DND-41 (cell line): Measurements from ENCODE around the gene BAHD1.

ENCODE experiments used
- ATAC-seq: fragments of 200-7000 bp; cut with Tn5 transposase; 3 replicates; pipeline ENCODE4 v1.9.1; 2021; ENCODE audit warnings: low read depth; ENCODE audit not compliant: insufficient read depth
- DNase-seq: peaks from one replicate; pipeline ENCODE4 v3.0.0-alpha.2; 2020
- H2AFZ ChIP-seq: 2 replicates; pipeline ENCODE4 v1.6.0; 2012; ENCODE audit warnings: low read depth, low read length
- H3K27ac ChIP-seq: 2 replicates; pipeline ENCODE4 v1.5.1; 2012; ENCODE audit warnings: low read length, inconsistent platforms
- H3K27me3 ChIP-seq: fragments of 200-600 bp; sonication (generic); 2 replicates; pipeline ENCODE4 v1.6.0; 2012; ENCODE audit warnings: low read length, mild to moderate bottlenecking, inconsistent platforms; ENCODE audit not compliant: insufficient read depth, poor library complexity
- H3K36me3 ChIP-seq: 2 replicates; pipeline ENCODE4 v1.5.1; 2012; ENCODE audit warnings: low read length, inconsistent platforms; ENCODE audit not compliant: insufficient read depth
- H3K4me1 ChIP-seq: 2 replicates; pipeline ENCODE4 v1.5.1; 2012; ENCODE audit warnings: mild to moderate bottlenecking, low read length; ENCODE audit not compliant: insufficient read depth
- H3K4me2 ChIP-seq: 2 replicates; pipeline ENCODE4 v1.6.0; 2012; ENCODE audit warnings: mild to moderate bottlenecking, moderate library complexity, low read length, inconsistent platforms; ENCODE audit not compliant: insufficient read depth
- H3K4me3 ChIP-seq, 2 experiments: fragments of 200-600 bp in 1 of 2; shearing (Covaris generic) in 1 of 2; 2 replicates each; pipeline ENCODE4 v1.5.1; 2012 to 2016; ENCODE audit warnings: inconsistent platforms in 2 of 2, low read length in 2 of 2, mild to moderate bottlenecking in 2 of 2, low read depth in 1 of 2, moderate library complexity in 1 of 2
- H3K79me2 ChIP-seq: 2 replicates; pipeline ENCODE4 v1.6.0; 2012; ENCODE audit warnings: low read length, inconsistent platforms; ENCODE audit not compliant: insufficient read depth
- H3K9ac ChIP-seq: 2 replicates; pipeline ENCODE4 v1.6.0; 2012; ENCODE audit warnings: low read depth, mild to moderate bottlenecking, inconsistent platforms, low read length, moderate library complexity
- H3K9me3 ChIP-seq: 2 replicates; pipeline ENCODE4 v1.5.1; 2012; ENCODE audit warnings: low read length, moderate library complexity, mild to moderate bottlenecking, inconsistent platforms; ENCODE audit not compliant: insufficient read depth, severe bottlenecking
- H4K20me1 ChIP-seq: 2 replicates; pipeline ENCODE4 v1.6.0; 2012; ENCODE audit warnings: low read length; ENCODE audit not compliant: insufficient read depth
- CTCF ChIP-seq: IDR thresholded peaks from 2 replicates; pipeline ENCODE4 v1.5.1; 2012; ENCODE audit warnings: borderline replicate concordance, low read length, moderate library complexity, mild to moderate bottlenecking; ENCODE audit not compliant: poor library complexity, severe bottlenecking; ENCODE audit errors: extremely low read depth
- EZH2 ChIP-seq: IDR thresholded peaks from 3 replicates; pipeline ENCODE4 v1.6.1; 2012; ENCODE audit warnings: borderline replicate concordance, low read depth, mild to moderate bottlenecking, moderate library complexity, low read length, inconsistent platforms; ENCODE audit not compliant: severe bottlenecking

Gene BAHD1

GRCh38 chr15:40420793-40421192, 20.0 kb upstream of the BAHD1 start:
- Histone ChIP-seq H3K4me3 (no peak overlapping the region), H2AFZ (no peak overlapping the region), H3K27me3 (no peaks in the 10 kb centered on the region), H3K9ac (no peak overlapping the region), H3K9me3 (no peaks in the 10 kb centered on the region), H3K4me1 (peaks cover 3% of the 10 kb centered on the region; the same call in 1 of the 2 replicates), H3K4me2 (no peak overlapping the region), H3K79me2 (no peaks in the 10 kb centered on the region), H4K20me1 (no peaks in the 10 kb centered on the region), H3K27ac (no peak overlapping the region), H3K36me3 (peaks cover 20% of the 10 kb centered on the region)
- DNase-seq (no peak), ATAC-seq (no peak)
- TF ChIP-seq CTCF (no peak), EZH2 (no peak)

GRCh38 chr15:40421246-40422157, 19.3 kb upstream of the BAHD1 start:
- H3K9ac ChIP-seq = no peak overlapping the region
- peak; percentile 96 for ATAC-seq

GRCh38 chr15:40424483-40425115, 16.2 kb upstream of the BAHD1 start:
- no peak overlapping the region for H3K9ac ChIP-seq
- H3K9me3 ChIP-seq = no peaks in the 10 kb centered on the region
- H3K4me3 ChIP-seq = no peak overlapping the region
- H3K36me3 ChIP-seq = no peaks in the 10 kb centered on the region
- no peak overlapping the region for H3K27ac ChIP-seq
- TF ChIP-seq EZH2 (no peak), CTCF (no peak)
- ATAC-seq (no peak), DNase-seq (no peak)
- H3K27me3 ChIP-seq = no peaks in the 10 kb centered on the region
- H3K4me1 ChIP-seq = peaks cover 3% of the 10 kb centered on the region; the same call in 1 of the 2 replicates
- no peak overlapping the region for H2AFZ ChIP-seq
- no peaks in the 10 kb centered on the region for H4K20me1 ChIP-seq
- H3K4me2 ChIP-seq = no peak overlapping the region
- H3K79me2 ChIP-seq = no peaks in the 10 kb centered on the region

More at GRCh38 chr15:40421246-40422157, 19.3 kb upstream of the BAHD1 start:
- H2AFZ ChIP-seq = no peak overlapping the region
- H3K4me1 ChIP-seq = peaks cover 3% of the 10 kb centered on the region; the same call in 1 of the 2 replicates
- no peaks in the 10 kb centered on the region for H3K27me3 ChIP-seq
- no peaks in the 10 kb centered on the region for H4K20me1 ChIP-seq
- DNase-seq = peak; percentile 74
- H3K9me3 ChIP-seq = no peaks in the 10 kb centered on the region
- H3K4me3 ChIP-seq = no peak overlapping the region
- H3K36me3 ChIP-seq = peaks cover 13% of the 10 kb centered on the region
- TF ChIP-seq EZH2 (no peak), CTCF (peak; percentile 84)
- no peak overlapping the region for H3K27ac ChIP-seq
- peak overlapping the region; percentile 42 for H3K4me2 ChIP-seq
- no peaks in the 10 kb centered on the region for H3K79me2 ChIP-seq
